HG02870 (cell line): ENCODE measurements around the gene SELENBP1.
"Not testable (repeated sequence)": the region's sequence is repeated elsewhere in the genome, so short reads cannot be mapped to it uniquely, and the experiment has no call there.

ENCODE experiments used
- ATAC-seq: cut with Tn5 transposase; IDR thresholded peaks from one replicate; pipeline ENCODE4 v1.9.1; 2021; ENCODE audit warnings: mild to moderate bottlenecking, moderate library complexity; ENCODE audit not compliant: unreplicated experiment

SELENBP1 gene

DNA sequence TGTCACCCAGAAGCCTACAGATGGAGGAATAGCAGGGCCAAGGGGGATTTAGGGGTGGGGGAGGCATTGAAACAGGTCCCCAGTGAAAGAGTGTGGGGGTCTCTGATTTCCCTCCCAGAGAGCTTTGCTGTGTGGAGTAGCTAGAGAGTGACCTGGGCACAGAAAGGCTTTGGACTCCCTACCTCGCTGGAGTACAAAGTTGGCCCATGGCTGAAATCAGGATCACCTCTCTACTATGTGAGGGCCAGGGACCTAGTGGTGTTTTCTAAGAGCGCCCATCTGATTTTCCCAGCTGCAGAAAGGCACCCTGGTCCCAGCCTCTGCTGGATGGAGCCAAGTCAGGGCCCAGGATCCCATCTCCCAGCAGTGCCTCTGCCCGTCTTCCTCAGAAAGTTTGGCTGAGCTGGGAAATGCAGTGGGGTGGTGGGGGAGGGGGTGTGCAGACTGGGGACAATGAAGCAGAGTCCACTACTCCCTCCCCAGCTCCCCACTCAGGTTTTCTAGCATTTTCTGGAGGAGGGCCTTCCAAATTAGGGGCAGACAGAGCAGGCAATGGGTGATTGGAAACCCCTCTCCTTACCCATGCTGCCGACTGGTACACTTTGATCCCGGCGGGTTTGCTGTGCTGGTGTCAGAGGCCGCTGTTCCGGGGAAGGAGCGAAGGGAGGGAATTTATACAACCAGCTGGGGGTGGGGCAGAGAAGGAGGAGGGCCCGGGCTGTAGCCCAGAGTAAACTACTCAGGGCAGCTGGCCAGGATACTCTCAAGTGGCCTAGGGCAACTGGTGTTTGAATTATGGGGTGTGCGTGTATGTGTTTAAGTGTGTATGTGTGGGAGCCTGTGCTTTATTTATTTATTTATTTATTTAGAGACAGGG lies at the start of gene SELENBP1:
Gene SELENBP1 (minus strand): TSS at position 648 of the 877 bp plus-strand sequence. CDS start 64 bp downstream, at position 584.
- no peak for ATAC-seq

DNA sequence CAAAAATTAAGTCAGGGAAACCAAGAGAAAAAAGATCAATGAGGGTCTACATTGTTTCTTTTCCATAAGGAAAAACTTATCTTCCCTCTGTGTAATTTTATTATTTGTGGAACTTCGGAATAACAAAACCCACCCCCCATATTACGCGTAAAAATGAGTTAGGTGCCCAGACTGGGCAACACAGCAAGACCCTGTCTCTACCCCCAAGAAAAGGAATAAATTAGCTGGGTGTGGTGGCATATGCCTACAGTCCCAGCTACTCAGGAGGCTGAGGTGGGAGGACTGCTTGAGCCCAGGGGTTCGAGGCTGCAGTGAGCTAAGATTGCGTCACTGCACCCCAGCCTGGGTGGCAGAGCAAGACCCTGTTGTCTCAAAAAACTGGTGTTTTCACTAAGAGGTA lies 47.3 kb upstream of the SELENBP1 start:
- ATAC-seq, result no peak

DNA sequence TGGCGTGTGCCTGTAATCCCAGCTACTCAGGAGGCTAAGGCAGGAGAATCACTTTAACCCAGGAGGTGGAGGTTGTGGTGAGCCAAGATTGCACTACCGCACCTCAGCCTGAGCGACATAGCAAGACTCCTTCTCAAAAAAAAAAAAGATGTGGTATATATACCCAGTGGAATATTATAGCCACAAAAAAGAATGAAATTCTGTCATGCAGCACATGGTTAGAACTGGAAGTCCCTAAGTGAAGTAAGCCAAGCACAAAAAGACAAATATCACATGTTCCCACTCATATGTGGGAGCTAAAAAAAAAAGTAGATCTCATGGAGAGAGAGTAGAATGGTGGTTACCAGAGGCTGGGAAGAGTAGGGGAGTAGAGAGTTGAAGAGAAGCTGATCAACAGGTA lies 45.6 kb upstream of the SELENBP1 start:
- no peak for ATAC-seq

DNA sequence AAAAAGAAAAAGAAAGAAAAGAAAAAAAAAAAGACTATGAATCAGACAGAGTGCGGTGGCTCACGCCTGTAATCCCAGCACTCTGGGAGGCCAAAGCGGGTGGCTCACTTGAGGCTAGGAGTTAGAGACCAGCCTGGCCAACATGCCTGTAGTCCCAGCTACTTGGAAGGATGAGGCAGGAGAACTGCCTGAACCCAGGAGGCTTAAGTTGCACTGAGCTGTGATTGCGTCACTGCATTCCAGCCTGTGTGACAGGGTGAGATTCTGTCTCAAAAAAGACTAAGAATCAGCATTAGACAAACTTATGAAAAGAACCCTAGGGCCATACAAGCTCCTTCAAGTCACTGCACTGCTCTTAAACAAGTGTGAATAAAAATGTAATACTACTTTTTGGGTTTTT lies 43.7 kb upstream of the SELENBP1 start:
- no peak for ATAC-seq

DNA sequence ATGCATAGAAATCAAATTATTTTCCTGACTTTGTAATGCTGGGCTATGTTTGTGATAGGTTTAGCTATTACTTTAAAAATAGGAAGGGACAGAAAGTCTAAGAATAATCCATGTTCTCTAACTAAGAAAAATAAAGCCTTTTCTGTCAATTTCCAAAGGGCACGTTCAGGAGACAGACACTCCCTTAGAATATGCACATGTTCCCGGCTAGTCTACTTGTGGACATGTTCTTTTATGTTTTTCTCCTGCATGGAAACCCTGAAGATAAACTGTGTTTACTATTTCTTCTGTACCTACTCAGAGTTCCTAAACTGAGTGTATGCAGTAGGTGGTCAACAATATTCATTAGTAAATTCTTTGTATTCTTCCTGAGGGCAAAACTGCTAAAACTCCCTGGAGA lies 39.4 kb upstream of the SELENBP1 start:
- ATAC-seq, result no peak

DNA sequence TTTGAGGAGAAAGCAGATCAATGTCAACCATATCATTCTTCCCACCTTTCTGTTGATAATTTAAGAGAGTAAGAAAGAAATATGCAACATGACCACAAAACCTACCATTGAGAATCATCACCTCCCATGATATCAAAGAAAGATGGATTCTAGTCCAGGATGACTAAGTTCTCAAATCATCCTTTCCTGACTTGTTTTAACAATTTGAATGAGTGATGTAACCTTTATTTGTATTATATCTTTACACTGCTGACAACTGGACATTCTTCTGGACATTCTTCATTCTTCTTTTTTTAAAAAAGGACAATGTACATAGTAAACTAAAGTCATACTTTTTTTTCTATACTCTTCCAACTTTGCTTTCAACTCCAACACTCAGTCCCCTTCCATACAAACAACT lies 36.4 kb upstream of the SELENBP1 start:
- no peak for ATAC-seq

DNA sequence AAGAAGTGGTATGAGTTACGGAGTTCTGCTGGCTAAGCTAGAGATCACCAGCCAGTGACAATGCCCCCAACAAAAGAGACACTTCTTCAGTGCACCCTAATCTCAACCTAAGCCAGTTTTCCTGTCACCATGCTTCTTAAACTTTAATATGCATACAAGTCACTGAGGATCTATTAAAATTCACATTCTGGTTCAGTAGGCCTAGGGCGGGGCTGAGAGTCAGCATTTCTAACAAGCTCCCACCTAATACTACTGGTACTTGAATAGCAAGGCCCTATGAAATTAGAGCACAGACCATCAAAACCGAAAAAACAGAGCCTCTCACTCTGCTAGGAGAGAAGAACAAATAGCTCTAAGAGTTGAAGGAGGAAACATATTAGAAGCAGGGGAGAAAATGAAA lies 34.8 kb upstream of the SELENBP1 start:
- ATAC-seq, result no peak

DNA sequence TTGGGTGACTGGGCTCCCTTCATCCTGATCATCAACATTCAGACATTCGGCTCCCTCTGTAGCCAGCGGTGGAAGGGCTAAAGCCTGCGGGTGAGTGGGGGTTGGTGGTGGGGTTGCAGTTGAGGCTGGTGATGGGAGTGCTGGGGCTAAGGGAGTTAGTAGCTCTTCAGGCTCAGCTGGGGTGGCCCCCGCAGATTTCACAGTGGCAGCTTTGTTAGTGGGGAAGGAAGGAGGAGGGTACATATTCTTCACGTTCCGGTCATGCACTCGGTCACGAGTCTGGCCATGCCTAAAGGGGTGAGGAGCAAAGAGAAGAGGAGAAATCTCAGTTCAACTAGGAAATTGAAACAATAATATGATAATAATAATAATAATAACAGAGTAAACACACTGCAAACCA lies 33.7 kb upstream of the SELENBP1 start:
- no peak for ATAC-seq

DNA sequence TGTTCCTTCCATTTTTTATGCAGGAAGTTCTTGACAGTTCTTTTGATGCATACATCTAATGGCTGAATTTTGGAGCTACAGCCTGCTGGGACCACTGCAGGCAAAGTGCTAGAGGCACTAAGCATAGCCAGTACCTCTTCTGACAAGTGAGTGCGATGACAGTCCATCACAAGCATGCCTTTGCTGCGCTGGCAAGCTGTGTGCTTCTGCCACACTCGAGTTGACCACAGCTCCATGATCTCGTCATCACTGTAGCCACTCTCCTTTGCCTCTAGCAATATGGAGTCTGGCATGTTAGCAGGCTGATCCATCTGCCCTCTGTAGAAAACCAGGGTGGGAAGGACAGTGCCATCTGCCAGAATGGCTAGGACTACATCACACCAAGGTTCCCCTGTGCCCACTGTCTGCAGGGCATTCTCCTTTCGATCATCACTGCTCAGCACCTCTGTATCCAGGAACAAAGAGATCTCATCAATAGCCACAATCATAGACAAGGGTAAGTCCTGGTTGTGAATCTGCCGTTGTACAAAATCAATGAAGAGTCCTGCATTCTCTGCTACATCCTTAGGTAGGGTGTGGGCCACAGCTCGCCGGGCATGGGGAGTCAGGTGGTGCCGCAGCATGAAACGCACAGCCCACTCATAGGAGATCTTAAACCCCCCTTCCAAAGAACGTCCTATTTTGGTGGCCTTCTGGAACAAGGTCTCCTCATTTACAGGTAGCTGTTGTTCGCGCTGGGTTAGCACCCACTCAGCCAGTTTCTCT lies 32.9 kb upstream of the SELENBP1 start:
- no peak for ATAC-seq

DNA sequence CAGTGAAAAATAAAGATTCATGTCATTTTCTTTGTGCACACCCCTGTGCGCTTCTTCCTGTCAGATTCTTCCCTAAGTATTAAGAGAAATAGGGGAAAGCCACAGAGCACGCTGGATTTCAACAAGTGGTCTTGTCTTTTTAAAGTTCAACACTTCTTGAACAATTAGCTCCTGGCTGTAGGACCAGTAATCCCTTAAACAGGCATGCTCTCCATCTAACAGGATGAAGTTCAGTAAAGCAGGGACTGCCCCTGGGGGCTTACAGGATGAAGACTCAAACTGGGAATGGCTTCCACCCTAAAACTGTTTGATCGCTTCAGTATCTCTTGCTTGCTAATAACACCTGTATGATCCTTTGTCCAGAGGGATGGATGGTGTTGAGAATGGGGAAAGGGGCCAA lies 31.1 kb upstream of the SELENBP1 start:
- no peak for ATAC-seq

DNA sequence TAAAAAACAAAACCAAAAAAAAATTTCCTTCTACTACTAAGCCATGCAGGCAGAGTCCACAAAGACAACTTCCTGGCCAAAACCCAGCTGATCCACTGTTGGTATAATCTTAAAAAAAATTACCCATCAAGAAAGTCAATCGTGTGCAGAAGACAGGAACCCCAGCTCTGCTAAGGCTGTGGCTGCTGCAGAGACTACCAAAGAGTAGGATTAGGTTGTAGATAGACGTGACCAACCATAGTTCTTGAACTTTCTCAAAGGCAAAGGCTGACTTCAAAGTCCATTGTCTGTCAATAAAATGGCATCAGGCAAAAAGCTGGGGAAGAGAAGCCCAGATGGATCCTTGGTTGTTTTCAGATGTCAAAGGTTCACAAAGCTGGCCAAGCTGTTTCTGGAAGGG lies 30.3 kb upstream of the SELENBP1 start:
- no peak for ATAC-seq

DNA sequence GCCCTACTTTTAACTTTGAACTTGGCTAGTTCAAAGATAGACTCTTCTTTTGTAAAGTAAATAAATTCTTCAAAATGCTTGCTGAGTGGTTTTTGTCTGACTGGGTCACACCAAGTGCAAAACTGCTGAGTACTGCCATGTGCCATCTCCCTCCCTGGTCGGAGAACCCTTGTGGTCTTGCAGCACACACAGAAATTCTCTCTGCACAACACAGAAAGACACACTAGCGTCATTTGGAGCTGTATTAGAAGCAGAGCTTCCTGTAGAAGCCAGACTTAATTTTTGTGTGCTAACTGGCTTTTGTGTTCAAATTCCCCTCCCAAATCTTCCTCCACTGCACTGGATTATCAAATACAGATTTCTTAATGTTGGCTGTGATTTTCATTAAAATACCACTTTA lies 29.4 kb upstream of the SELENBP1 start:
- ATAC-seq, result no peak

DNA sequence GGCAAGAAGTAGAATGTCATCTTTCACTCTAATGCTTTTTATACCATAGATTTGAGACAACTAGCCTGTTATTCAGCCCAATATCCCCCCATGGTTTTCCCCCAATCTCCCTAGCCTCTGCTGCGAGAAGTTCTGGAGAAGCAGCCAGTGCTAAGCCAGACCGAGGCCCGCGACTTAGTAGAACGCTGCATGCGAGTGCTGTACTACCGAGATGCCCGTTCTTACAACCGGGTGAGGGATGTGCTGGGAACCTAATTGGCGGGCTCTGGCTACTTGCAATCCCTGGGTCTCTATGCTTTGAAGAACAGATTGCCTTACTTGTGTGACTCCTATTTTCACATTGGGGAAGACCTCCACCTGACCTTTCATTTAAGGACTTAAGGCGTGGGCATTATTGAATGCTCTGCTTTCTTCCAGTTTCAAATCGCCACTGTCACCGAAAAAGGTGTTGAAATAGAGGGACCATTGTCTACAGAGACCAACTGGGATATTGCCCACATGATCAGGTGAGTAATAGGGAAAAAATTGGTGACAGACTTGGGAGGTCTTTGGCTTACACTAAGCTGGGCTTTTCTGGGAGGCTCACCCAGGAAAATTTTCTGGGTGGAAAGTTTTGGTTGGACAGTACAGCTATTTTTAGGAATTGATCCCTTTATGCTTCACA lies 28.8 kb upstream of the SELENBP1 start:
- ATAC-seq, result no peak

DNA sequence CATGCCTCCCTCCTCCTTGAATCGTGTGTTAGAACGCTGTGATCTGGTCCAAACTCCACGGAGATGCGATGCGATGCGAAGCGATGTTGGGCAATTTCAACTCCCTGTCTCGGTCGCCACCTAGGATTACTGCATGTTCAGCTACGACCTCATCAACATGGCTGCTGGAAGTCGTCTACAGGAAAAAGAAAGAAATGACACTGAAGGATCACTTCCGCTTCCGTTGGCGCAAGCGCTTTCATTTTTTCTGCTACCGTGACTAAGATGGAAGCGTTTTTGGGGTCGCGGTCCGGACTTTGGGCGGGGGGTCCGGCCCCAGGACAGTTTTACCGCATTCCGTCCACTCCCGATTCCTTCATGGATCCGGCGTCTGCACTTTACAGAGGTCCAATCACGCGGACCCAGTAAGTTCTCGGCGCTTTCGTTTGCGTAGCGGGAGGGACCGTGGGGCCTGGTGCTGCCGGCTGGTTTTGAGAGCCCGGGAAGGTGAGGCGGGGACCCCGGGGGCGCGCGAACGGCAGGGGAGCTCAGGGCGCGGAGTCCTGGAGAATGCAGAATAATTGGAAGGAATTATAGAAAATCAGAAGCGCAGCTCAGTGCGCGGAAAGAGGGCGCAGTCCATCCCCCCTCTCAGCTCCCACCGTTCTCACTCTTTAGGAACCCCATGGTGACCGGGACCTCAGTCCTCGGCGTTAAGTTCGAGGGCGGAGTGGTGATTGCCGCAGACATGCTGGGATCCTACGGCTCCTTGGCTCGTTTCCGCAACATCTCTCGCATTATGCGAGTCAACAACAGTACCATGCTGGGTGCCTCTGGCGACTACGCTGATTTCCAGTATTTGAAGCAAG lies 27.0 kb upstream of the SELENBP1 start, which contains the start of gene PSMB4:
Gene PSMB4 (plus strand): TSS at position 250 of the 848 bp plus-strand sequence. CDS start 15 bp downstream, at position 265.
- no peak for ATAC-seq

DNA sequence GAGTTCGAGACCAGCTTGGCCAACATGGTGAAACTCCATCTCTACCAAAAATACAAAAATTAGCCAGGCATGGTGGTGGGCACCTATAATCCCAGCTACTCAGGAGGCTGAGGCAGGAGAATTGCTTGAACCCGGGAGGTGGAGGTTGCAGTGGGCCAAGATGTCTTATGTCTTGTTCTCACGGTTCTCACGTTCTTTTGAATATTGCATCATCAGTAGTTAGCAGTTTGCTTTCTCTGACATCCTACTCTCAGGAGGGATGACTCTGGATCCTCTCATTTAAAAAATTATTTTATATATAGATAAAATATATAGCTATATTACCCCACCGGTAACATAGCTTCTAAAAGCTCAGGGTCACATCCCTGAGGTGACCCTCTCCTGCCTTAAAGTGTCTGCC lies 23.8 kb upstream of the SELENBP1 start:
- not testable (repeated sequence) for ATAC-seq

DNA sequence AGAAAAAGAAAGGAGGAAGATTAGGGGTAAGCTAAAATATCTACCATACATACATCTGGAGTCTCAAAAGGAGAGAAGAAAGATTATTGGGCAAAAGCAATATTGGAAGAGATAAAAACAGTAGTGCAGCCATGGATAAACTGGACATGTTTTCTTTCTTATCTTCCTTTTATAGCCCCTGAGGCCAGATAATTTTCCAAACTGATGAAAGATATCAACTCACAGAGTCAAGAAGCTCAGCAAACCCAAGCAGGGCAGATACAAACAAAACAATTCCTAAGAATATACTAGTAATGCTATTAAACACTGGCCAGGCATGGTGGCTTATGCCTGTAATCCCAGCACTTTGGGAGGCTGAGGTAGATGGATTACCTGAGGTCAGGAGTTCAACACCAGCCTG lies 21.1 kb upstream of the SELENBP1 start:
- ATAC-seq, result no peak

DNA sequence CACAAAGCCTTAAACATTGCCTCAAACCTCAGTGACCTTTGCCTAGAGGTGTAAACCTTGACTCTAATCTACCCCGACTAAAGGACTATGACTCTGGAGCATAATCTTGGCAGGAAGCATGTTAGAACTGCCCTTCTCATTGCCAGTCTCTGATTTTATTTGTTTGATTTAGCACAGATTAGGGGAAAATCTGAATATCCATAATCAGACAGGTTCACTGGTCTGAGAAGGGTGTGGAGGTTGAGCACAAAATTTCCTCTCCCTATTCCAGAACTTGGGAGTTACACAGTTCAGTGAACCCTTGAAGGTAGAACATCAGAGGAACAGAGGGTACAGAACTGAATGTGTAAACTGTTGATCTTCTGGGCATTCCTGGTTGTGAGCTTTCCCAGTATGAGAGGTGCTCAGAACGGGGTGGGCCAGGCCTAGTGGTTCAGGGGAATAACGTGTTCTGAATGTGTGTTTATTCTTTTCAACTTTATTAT lies 18.6 kb upstream of the SELENBP1 start:
- ATAC-seq, result no peak

DNA sequence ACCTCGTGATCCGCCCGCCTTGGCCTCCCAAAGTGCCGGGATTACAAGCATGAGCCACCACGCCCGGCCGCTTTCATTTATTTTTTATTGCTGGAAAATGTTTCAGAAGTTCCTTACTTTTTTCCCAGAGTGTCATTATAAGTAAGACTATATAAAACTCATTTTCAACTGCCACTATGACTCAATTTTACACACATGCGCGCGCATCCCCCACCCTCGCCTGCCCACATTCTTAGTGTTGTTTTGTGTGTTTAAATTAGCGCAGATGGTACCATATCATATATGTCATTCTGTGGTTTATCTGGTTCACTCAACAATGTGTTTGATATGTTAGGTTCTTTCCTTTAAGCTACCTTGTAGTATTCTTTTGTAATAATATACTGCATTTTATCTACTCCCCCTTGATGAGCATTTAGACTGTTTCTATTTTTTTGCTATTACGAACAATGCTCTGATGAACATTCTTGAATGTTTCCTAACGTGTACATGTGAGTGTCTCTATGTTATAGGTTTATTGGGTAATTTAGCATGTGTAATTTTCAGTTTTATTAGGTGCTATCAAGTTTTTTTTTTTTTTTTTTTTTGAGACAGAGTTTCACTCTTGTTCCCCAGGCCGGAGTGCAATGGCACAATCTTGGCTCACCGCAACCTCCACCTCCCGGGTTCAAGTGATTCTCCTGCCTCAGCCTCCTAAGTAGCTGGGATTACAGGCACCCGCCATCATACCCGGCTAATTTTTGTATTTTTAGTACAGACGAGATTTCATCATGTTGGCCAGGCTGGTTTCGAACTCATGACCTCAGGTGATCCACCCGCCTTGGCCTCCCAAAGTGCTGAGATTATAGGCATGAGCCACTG lies 17.9 kb upstream of the SELENBP1 start:
- ATAC-seq, result not testable (repeated sequence)

DNA sequence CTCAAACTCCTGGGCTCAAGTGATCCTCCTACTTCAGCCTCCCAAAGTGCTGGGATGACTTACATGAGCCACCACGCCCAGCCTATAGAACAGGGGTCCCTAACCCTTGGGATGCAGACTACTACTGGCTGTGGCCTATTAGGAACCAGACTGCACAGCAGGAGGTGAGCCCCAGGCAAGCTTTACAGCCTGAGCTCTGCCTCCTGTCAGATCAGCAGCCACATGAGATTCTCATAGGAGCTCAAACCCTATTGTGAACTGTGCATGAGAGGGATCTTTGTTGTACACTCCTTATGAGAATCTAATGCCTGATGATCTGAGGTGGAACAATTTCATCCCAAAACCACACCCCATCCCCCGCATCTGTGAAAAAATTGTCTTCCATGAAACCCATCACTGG lies 13.5 kb upstream of the SELENBP1 start:
- no peak for ATAC-seq
